Kidney epithelial cell (primary cell): ENCODE results near the gene ZCCHC7. TPM values are rescaled to one million over a fixed set of nuclear protein-coding genes. Genes with fewer than 3 reads are reported as not detected.

Source experiments
- DNase-seq: peaks from one replicate; pipeline ENCODE4 v3.0.0-alpha.2; 2010; ENCODE audit warnings: low read depth
- H3K27me3 ChIP-seq: 2 replicates; pipeline ENCODE4 v1.6.0; 2011; ENCODE audit warnings: low read length; ENCODE audit not compliant: control insufficient read depth, insufficient read depth
- H3K36me3 ChIP-seq: 2 replicates; pipeline ENCODE4 v1.5.1; 2011; ENCODE audit warnings: low read length; ENCODE audit not compliant: control insufficient read depth, insufficient read depth
- H3K4me3 ChIP-seq: 2 replicates; pipeline ENCODE4 v1.5.1; 2011; ENCODE audit warnings: low read depth, mild to moderate bottlenecking, control low read depth, low read length
- total RNA-seq: library from RNA; depleted of rRNA; stranded (reverse); fragments of >200 nt; gene quantifications from 2 replicates; pipeline ENCODE4 v1.2.3, GENCODE V29; 2015
- TF ChIP-seq, protein P1 (sequence below): IDR thresholded peaks from 2 replicates; pipeline ENCODE4 v1.5.1; 2011; ENCODE audit warnings: mild to moderate bottlenecking, moderate library complexity, low read length, control low read depth, inconsistent platforms; ENCODE audit not compliant: insufficient read depth, poor library complexity, severe bottlenecking

ZCCHC7 gene
- total RNA-seq, 1 donor from 2014 or later, result 18.0 TPM

DNA sequence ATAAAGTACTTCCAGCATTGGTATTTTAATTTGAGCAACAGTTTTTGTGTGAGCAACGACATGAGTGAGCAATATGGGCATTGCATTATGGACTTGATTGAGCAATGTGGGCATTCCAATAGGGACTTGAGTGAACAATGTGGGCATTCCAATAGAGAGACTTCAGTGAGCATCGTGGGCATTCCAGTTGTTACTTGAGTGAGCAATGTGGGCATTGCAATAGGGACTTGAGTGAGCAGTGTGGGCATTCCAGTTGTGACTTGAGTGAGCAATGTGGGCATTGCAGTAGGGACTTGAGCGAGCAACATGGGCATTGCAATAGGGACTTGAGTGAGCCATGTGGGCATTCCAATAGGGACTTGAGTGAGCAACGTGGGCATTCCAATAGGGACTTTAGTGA is 52.2 kb downstream of the ZCCHC7 start:
- Histone ChIP-seq H3K27me3 (no peaks in the 10 kb centered on the region), H3K4me3 (no peak overlapping the region), H3K36me3 (no peaks in the 10 kb centered on the region)
- no peak for DNase-seq
- TF ChIP-seq, protein P1, sequence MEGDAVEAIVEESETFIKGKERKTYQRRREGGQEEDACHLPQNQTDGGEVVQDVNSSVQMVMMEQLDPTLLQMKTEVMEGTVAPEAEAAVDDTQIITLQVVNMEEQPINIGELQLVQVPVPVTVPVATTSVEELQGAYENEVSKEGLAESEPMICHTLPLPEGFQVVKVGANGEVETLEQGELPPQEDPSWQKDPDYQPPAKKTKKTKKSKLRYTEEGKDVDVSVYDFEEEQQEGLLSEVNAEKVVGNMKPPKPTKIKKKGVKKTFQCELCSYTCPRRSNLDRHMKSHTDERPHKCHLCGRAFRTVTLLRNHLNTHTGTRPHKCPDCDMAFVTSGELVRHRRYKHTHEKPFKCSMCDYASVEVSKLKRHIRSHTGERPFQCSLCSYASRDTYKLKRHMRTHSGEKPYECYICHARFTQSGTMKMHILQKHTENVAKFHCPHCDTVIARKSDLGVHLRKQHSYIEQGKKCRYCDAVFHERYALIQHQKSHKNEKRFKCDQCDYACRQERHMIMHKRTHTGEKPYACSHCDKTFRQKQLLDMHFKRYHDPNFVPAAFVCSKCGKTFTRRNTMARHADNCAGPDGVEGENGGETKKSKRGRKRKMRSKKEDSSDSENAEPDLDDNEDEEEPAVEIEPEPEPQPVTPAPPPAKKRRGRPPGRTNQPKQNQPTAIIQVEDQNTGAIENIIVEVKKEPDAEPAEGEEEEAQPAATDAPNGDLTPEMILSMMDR, result no peak

DNA sequence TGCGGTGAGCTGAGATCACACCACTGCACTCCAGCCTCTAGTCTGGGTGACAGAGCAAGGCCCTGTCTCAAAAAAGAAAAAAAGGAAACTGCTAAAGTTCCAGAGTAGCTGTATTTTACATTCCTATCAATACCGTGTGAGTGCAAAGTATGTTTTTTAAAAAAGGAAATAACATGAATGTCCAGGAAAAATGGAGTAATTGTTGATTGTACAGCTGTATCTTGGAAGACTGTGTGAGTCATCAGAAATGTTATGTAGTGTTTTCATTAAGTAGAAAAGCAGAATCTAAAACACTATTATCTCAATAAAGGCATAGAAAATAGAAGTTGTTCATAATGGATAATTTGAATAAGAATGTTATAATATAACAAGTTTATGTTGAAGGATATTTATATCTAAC is 53.9 kb downstream of the ZCCHC7 start:
- H3K27me3 ChIP-seq, result no peaks in the 10 kb centered on the region
- H3K36me3 ChIP-seq, result no peaks in the 10 kb centered on the region
- no peak overlapping the region for H3K4me3 ChIP-seq
- no peak for DNase-seq
- TF ChIP-seq, protein P1, result no peak

DNA sequence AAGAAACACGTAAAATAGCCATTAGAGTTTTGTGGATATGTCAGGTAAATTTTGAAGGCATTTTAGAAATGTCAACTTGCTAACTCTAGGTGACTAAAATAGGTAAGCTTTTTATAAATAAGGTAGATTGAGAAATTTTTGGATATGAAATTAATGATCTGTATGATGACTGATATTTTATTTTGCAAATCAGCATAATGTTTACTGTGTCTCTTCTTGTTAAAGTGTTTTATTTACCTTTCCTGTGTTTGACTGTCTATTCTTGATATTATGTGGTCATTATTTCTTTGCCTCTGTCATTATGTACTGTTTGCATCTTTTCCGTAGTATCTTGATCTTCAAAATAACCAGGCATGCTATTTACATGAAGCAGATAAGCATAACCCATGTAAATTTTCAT is 58.4 kb downstream of the ZCCHC7 start:
- no peaks in the 10 kb centered on the region for H3K27me3 ChIP-seq
- H3K4me3 ChIP-seq, result no peak overlapping the region
- no peaks in the 10 kb centered on the region for H3K36me3 ChIP-seq
- no peak for DNase-seq
- TF ChIP-seq, protein P1, result no peak

DNA sequence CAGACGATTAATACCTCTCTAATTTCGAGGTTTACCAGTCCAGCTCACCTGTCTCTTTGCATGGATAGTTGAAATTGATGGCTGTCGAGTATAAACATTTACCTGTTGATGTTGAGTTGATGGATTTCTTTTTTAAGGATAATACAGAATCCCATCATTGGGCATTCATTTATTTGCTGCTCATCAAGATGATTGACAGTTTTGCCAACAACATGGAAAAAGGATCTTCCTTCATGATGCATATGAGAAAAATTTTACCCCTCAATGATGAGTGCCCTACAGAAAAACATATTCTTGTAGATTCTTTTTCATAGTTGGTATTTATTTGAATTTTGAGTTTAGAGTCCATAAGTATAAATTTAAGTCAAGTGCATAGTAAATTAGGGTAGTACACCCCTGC is 59.2 kb downstream of the ZCCHC7 start:
- no peak for DNase-seq
- Histone ChIP-seq H3K4me3 (no peak overlapping the region), H3K27me3 (no peaks in the 10 kb centered on the region), H3K36me3 (no peaks in the 10 kb centered on the region)
- TF ChIP-seq, protein P1, result no peak

DNA sequence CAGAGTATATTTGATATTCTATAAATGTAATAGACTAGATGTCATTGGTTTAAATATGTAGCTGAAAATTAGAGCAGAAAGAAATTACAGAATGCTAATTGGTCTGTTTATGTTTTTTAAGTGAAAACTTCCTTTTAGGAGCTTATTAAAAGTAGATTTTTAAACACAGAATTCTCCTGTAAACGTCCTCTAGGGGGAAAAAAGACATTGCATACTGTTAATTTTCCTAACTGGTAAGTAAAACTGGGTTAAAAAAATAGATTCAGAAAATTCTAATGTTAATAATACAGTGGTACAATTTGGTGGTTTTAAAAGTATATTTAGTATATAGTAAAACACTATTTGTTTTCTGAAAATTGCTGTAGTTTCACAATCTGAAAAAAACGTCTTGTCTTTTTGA is 59.8 kb downstream of the ZCCHC7 start:
- TF ChIP-seq, protein P1, result no peak
- Histone ChIP-seq H3K4me3 (no peak overlapping the region), H3K27me3 (no peaks in the 10 kb centered on the region), H3K36me3 (no peaks in the 10 kb centered on the region)
- DNase-seq, result no peak

DNA sequence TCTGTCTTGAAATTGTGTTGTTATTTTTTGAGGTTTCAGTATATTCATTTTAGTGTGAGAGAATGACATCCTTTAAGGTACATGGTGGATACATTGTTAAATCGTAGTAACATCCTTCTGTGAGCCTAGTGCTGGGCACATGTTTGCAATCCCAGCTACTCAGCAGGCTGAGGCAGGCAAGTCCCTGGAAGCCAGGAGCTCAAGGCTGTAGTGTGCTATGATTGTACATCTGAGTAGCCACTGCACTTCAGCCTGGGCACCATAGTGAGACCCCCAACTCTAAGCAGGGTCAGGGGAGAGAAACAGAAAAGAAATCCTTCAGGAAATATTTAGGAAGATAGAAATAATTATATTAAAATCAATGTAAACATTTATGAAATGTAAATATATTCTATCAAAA is 62.3 kb downstream of the ZCCHC7 start:
- no peaks in the 10 kb centered on the region for H3K36me3 ChIP-seq
- no peak for DNase-seq
- no peaks in the 10 kb centered on the region for H3K27me3 ChIP-seq
- H3K4me3 ChIP-seq, result no peak overlapping the region
- TF ChIP-seq, protein P1, result no peak
